GM10248 (cell line): ENCODE measurements around the gene ARHGAP26.

ENCODE experiments used
- CTCF ChIA-PET: fragments of 300-600 bp; sonication (Branson Sonifier 250); formaldehyde crosslinking; extraction: SDS; loops from one replicate; lab custom pipeline; 2021; ENCODE audit warnings: antibody characterized with exemption; lab: Yijun Ruan, JAX
- POLR2A ChIA-PET: fragments of 350-650 bp; sonication (Branson Sonifier 250); formaldehyde crosslinking; extraction: SDS; loops from one replicate; lab custom pipeline; 2020; ENCODE audit warnings: antibody characterized with exemption; lab: Yijun Ruan, JAX
- DNase-seq: peaks from one replicate; pipeline ENCODE4 v3.0.0; 2012; ENCODE audit errors: extremely low spot score
- TF ChIP-seq, protein P1 (sequence below): IDR thresholded peaks from 2 replicates; pipeline ENCODE4 v1.5.1; 2012; ENCODE audit warnings: mild to moderate bottlenecking, low read depth; ENCODE audit errors: extremely low read depth, missing control alignments, control extremely low read depth

The ARHGAP26 gene

DNA sequence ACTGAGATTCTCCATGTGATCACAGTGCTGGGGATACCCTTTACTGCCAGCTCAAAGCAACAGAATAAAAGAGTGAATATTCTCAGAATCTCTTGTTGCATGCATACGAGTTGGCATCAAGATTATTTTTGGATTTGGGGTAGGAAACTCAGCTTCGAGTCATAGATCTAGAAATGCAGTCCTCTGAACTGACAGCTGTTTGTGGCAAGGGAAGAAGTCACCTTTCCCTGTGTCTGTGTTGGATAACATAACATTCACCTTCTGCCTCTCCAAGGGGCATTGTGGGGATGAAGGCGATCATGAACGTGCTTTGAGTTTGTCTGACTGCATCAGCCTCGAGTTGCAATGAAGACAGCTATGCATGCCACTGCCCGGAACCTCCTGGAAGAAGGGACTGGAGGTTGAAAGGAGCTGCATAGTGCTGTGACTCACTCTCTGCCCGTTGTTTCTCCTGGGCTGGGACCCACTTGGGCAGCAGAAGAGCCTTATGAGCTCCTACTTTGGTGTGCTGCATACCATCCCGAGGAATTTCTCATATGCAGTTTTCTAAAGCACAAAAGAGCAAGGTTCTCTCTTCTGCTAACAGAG is 231.7 kb downstream of the ARHGAP26 start:
- CTCF ChIA-PET, result interaction anchor here (0.7 to 4.3 kb wide), 35 partner anchors 9 to 966 kb away, joined by 3 to 24 read pairs (median 6); partner anchors contain the start of gene NR3C1
- POLR2A ChIA-PET, result interaction anchor here (0.6 to 1.6 kb wide), 3 partner anchors 396 to 403 kb away, joined by 3 to 6 read pairs (median 3); no protein-coding TSS in a partner anchor
- DNase-seq, result no peak
- TF ChIP-seq, protein P1, sequence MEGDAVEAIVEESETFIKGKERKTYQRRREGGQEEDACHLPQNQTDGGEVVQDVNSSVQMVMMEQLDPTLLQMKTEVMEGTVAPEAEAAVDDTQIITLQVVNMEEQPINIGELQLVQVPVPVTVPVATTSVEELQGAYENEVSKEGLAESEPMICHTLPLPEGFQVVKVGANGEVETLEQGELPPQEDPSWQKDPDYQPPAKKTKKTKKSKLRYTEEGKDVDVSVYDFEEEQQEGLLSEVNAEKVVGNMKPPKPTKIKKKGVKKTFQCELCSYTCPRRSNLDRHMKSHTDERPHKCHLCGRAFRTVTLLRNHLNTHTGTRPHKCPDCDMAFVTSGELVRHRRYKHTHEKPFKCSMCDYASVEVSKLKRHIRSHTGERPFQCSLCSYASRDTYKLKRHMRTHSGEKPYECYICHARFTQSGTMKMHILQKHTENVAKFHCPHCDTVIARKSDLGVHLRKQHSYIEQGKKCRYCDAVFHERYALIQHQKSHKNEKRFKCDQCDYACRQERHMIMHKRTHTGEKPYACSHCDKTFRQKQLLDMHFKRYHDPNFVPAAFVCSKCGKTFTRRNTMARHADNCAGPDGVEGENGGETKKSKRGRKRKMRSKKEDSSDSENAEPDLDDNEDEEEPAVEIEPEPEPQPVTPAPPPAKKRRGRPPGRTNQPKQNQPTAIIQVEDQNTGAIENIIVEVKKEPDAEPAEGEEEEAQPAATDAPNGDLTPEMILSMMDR, result no peak

DNA sequence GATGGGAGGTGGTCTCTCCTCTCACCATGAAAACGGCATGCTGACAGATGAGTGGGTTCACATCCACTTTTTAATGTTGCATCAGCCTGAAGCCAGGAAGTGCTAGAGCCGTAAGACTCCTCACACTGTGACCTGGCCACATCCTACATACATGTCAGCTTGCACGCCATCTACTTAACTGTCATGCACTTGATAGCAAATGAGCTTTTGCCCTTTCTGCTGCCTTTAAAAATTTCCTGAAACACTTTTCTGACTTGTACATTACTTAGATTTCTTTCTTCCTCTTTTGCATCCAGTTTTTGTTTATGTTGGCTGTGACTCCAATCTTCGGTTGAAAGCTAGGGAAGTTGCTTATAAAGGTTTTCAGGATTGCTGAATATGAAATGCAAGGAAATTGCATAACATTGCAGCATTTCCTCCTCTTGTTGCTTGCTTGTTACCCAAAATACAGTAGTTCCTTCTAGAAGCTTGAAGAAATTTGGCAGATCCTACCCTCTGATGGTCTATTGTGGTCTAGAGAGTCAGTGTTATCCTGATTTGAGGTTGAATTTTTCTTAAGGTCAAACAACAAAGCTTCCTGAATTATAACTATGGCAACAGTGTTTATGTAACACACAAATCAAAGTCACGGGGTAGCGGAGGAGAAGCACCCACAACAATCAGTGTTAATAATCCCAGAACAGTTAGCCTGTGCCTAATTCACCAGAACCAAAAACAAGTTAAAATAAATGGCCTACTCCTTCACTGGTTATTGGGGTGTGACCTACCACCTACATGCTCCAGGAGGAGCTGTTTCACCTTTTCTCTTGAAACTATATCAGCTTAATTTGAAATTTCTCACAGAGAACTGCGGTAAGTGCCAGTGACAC is 232.5 kb downstream of the ARHGAP26 start:
- TF ChIP-seq, protein P1, result peak; percentile 55
- POLR2A ChIA-PET, result interaction anchor here (0.5 to 1.6 kb wide), 5 partner anchors 30 to 402 kb away, joined by 3 to 6 read pairs (median 3); no protein-coding TSS in a partner anchor
- CTCF ChIA-PET, result interaction anchor here (0.8 to 4.3 kb wide), 66 partner anchors 9 to 1189 kb away, joined by 3 to 24 read pairs (median 4); partner anchors contain the start of gene NR3C1
- DNase-seq, result peak; percentile 64

DNA sequence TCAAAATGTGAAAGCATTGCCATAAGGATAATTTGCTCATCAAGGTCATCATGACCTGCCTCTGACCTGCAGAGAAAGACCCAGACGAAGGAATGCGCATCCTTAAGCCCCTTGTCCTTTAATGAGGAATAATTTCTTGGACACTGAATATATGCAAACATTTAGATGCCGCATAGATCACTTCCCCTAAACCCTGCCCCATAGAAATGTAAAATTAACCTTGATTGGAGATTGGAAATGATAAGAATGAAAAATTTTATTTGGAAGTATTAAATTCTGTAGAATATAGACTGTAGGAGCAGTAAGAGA is 233.1 kb downstream of the ARHGAP26 start:
- ChIA-PET CTCF (interaction anchor here (0.8 to 4.3 kb wide), 55 partner anchors 8 to 1189 kb away, joined by 3 to 24 read pairs (median 4); partner anchors contain the start of gene NR3C1), POLR2A (interaction anchor here (0.5 to 1.5 kb wide), 3 partner anchors 29 to 394 kb away, joined by 3 read pairs; no protein-coding TSS in a partner anchor)
- DNase-seq, result no peak
- TF ChIP-seq, protein P1, result no peak

DNA sequence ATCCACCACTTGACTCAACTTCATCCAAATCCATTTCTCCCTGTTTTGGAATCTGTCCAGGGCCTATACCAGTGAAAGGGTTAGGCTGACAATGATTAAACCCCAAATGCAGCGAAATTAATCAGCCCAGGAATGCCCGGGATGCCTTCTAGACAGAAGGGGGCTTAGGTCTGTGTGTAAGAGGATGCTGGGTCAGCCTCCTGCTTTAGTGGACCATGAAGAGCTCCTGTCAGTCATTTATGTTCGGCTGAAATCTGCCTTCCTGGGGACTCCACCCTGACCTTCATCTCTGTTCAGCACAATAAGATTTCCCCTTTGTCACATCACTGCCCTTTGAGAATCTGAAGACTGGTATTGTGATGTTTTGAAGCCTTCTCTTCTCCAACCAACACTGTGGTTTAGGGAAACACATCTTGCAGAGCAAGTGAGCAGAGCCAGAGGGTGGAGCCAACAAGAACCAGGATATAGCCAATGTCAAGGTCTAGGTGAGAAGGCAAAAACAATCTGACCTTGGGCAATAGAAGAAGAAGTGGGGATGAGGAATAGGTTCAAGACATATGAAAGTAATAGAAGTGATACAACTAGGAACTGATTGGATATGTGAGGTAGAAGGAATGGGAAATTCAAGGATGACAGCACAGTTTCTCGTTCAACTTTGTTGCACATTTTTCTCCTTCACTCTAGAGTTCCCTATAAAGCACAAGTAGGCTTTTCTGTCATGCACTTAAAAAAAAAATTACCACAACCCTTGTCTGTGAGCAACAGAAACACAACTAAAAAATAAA is 234.4 kb downstream of the ARHGAP26 start:
- no peak for DNase-seq
- TF ChIP-seq, protein P1, result no peak
- ChIA-PET POLR2A (interaction anchor here (0.6 to 1.0 kb wide), 2 partner anchors 19 to 309 kb away, joined by 4 read pairs; no protein-coding TSS in a partner anchor), CTCF (interaction anchor here (0.6 to 4.3 kb wide), 21 partner anchors 10 to 964 kb away, joined by 3 to 24 read pairs (median 5); partner anchors contain the start of gene NR3C1)

DNA sequence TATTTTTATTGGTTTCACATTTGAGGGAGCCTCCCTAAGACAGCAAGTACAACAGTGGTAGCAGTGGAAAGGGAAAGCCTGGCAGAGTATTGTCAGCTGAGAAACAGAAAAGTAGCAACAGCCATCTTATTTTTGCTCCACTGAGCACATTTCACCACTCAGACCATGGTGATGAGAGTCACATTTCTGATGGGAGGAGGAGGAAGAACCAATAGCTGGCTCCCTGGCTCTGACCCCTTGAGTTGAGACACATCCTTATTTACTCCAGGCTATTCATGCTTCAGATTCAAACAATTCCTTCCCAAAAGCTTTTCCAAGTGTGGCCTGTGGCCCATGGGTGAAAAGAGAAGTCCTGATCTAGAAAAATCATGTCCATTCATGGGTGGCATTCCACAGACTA is 236.3 kb downstream of the ARHGAP26 start:
- ChIA-PET POLR2A (no interaction called here), CTCF (interaction anchor here (1.1 kb wide), 1 partner anchor 219 kb away, joined by 3 read pairs; no protein-coding TSS in a partner anchor)
- TF ChIP-seq, protein P1, result no peak
- no peak for DNase-seq
